GM18907 (cell line): ENCODE results near the gene EPB41L4A.
"Not testable (repeated sequence)": the region's sequence is repeated elsewhere in the genome, so short reads cannot be mapped to it uniquely, and the experiment has no call there.

Source experiments
- ATAC-seq: cut with Tn5 transposase; IDR thresholded peaks from one replicate; pipeline ENCODE4 v1.9.1; 2021; ENCODE audit warnings: mild to moderate bottlenecking, moderate library complexity; ENCODE audit not compliant: unreplicated experiment

Gene EPB41L4A, protein sequence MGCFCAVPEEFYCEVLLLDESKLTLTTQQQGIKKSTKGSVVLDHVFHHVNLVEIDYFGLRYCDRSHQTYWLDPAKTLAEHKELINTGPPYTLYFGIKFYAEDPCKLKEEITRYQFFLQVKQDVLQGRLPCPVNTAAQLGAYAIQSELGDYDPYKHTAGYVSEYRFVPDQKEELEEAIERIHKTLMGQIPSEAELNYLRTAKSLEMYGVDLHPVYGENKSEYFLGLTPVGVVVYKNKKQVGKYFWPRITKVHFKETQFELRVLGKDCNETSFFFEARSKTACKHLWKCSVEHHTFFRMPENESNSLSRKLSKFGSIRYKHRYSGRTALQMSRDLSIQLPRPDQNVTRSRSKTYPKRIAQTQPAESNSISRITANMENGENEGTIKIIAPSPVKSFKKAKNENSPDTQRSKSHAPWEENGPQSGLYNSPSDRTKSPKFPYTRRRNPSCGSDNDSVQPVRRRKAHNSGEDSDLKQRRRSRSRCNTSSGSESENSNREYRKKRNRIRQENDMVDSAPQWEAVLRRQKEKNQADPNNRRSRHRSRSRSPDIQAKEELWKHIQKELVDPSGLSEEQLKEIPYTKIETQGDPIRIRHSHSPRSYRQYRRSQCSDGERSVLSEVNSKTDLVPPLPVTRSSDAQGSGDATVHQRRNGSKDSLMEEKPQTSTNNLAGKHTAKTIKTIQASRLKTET

GRCh38 chr5:112419164-112419985 is at the start of gene EPB41L4A:
Gene EPB41L4A (minus strand): TSS chr5:112419277. CDS start chr5:112419039, 238 bp downstream.
- peak; percentile 30 for ATAC-seq

DNA sequence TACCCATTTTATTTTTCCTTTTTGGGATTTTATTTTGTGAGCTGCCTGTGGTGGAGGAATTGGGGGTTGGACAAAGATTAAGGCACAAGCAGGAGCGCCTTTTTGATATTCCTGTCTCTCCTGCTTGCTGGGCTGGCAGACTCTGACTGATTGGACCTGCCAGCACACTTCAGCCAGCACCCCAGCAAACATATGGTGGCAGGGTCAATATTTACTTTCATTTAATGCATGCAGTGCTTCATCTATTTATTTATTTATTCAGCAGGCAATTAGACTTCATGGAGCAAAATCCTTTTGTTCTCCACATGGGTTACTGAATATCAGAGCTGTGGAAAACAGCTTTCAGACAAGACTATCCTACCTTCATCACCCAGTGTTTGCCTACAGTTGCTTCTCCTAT is 48.4 kb upstream of the EPB41L4A start:
- no peak for ATAC-seq

DNA sequence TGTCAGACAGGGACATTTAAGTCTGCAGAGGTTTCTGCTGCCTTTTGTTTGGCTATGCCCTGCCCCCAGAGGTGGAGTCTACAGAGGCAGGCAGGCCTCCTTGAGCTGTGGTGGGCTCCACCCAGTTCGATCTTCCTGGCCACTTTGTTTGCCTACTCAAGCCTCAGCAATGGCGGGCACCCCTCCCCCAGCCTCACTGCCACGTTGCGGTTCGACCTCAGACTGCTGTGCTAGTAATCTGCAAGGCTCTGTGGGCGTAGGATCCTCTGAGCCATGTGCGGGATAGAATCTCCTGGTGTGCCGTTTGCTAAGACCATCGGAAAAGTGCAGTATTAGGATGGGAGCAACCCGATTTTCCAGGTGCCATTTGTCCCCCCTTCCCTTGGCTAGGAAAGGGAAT is 47.2 kb upstream of the EPB41L4A start:
- ATAC-seq: not testable (repeated sequence)

DNA sequence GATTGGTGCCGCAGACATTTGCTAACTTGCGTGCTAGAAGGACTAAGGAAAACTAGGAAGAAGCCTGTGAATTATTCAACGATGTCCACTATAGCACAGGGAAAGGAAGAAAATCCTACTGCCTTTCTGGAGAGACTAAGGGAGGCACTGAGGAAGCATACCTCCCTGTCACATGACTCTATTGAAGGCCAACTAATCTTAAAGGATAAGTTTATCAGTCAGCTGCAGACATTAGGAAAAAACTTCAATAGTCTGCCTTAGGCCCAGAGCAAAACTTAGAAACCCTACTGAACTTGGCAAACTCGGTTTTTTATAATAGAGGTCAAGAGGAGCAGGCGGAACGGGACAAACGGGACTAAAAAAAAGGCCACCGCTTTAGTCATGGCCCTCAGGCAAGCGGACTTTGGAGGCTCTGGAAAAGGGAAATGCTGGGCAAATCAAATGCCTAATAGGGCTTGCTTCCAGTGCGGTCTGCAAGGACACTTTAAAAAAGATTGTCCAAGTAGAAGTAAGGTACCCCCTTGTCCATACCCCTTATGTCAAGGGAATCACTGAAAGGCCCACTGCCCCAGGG is 28.2 kb upstream of the EPB41L4A start:
- not testable (repeated sequence) for ATAC-seq

DNA sequence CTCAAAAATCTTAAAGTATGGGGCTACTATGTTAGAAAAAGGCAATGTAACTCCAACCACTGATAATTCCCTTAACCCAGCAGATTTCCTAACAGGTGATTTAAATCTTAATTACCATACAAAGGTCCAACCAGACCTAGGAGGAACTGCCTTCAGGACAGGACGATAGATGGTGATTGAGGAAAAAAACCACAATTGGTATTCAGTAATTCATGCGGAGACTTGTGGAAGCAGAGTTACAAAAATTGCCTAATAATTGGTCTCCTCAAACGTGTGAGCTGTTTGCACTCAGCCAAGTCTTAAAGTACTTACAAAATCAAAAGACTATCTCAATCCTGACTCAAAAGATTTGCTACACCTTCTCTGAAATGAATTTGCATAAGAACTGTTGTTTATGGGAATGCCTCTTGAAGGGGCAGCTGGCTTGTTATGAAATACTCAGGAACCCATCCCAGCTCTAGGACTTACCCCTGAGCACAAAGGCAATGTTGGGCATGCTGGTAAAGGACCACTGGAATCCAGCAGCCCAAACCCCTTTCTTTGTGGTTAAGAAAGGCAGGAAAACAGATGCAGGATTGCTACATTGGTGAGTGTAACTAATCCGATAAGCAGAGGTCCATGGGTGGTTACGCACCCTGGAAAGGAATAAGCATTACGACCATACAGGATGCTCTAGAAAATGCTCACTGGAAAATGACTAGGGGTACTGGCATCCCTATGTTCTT is 26.7 kb upstream of the EPB41L4A start:
- no peak for ATAC-seq

GRCh38 chr5:112443932-112444331 is 24.9 kb upstream of the EPB41L4A start:
- not testable (repeated sequence) for ATAC-seq

GRCh38 chr5:112440031-112440430 is 21.0 kb upstream of the EPB41L4A start:
- no peak for ATAC-seq

DNA sequence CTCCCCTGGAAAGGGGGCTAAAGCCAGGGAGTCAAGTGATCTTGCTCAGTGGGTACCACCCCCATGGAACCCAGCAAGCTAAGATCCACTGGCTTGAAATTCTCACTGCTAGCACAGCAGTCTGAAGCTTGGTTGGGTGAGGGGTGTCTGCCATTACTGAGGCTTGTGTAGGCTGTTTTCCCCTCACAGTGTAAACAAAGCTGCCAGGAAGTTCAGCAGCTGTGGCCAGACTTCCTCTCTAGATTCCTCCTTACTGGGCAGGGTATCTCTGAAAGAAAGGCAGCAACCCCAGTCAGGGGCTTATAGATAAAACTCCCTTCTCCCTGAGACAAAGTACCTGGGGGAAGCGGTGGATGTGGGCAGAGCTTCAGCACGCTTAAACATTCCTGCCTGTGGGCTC is 17.1 kb upstream of the EPB41L4A start:
- no peak for ATAC-seq

DNA sequence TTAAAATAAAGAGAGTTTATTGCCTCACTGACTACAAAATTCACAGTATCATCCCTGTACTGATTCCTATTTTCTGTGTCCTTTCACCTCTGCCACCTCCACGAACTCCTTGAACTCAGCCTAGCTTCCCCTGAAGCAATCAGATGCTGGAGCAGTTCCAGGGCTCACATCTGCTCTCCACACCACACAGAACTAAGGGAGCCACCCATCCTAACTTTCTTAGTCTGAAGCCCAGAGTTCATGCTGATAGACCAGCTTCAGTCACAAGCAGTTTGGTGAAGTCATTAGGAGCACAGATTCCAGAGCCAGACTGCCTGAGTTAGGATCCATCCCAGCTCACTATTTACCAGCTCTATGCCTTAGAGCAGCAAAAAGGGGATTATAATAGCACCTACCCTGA is 15.6 kb upstream of the EPB41L4A start:
- no peak for ATAC-seq

DNA sequence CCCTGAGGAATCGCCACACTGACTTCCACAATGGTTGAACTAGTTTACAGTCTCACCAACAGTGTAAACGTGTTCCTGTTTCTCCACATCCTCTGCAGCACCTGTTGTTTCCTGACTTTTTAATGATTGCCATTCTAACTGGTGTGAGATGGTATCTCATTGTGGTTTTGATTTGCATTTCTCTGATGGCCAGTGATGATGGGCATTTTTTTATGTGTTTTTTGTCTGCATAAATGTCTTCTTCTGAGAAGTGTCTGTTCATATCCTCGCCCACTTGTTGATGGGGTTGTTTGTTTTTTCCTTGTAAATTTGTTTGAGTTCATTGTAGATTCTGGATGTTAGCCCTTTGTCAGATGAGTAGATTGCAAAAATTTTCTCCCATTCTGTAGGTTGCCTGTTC is 7.1 kb upstream of the EPB41L4A start:
- not testable (repeated sequence) for ATAC-seq

DNA sequence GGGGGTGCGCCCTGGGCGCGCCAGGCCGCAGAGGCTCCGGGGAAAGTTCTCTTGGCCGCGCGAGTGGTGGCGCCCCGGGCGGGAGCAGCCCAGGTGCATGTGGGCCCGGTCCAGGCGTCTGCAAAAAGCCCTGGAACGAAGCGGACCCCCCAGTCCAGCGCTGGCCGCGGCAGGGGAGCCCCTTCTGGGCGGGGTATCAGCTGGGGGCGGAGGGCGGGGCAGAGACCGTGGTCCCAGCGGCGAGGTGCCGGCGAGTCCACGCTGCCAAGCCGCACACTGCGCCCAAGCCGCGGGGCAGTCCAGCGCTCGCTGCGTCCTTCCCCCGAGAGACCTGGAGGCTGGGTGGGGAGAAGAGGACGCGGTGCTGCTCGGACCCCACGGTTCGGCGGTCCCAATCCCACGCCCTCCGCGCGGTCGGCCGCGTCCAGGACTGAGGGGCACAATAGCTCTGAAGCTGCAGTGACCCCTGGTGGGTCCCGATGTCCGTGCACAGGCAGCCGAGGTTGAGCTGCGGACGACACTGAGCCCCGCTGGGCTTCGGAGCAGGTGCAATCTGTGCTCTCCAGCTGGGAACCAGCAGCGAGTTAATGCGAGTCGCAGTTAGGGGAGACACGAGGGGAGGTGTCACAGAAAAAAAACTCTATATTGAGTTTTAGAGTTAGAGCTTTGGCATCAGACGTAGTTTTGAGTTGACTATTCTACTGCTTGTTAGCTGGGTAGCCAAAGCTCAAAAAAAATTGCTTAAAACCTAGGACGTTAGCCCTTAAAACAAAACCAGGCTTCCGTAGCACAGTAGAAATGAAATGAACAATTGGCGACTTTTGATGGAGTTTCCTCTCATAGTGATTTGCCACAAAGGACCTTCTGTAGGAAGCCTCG is 1.1 kb upstream of the EPB41L4A start:
- ATAC-seq: peak; percentile 72

GRCh38 chr5:112418659-112419163 is 366 bp downstream of the EPB41L4A start:
- peak; percentile 14 for ATAC-seq

GRCh38 chr5:112417931-112418658 is 982 bp downstream of the EPB41L4A start:
- peak; percentile 50 for ATAC-seq

GRCh38 chr5:112415552-112415951 is 3.5 kb downstream of the EPB41L4A start:
- ATAC-seq: no peak

DNA sequence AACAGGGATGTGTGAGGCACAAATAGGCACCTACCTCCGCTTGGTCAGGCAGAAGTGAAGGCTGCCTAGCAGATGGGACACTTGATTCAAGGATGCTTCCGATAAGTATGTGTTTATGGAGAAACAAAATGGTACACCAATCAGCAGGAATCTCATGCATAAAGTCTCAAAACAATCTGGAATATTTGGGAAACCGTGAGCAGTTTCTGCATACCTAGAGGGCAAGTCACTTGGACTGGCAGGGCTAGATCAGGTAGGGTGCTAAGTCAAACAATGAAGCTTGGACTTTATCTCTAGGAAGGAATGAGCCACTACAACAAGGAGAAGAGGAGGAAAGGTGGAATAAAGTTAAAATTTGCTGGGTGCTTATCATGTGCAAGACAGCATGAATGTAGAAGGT is 5.5 kb downstream of the EPB41L4A start:
- no peak for ATAC-seq

DNA sequence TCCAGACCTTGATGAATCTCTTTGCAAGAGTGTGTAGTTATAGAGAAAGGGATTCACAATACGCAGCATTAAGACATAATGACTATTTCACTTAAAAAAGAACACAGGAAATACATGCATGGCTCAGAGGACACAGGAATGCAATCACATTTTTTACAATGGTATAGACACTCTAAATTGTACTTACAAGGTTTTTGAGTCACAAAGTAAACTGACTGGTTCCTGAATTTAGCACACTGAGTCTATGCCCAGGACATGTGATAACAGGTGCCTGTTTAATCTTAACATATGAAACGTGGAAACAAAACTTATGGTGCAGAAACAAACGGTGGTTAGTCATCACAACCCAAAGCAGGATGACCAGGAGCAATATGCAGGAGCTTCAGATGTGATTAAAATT is 6.7 kb downstream of the EPB41L4A start:
- ATAC-seq: no peak

GRCh38 chr5:112411903-112412302 is 7.2 kb downstream of the EPB41L4A start:
- ATAC-seq: no peak

DNA sequence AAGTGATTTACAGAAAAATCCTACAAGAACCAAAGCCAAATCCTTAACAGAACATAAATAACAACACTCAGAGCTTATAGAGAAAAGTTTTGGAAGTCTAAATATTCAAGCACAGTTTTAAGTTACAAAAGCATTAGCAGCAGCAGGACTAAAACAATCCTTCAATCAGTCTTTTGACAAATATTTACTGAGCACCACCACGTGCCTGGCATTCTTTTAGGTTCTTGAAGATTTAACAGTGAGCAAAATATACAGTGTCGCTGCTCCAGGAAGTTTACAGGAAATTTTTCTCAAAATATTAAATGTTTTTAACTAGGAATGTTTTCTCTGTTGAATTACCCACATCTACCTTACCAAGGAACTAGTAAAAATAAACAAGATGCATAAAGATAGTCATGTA is 11.4 kb downstream of the EPB41L4A start:
- no peak for ATAC-seq

- ATAC-seq: no peak
These were observed 11.8 kb downstream of the EPB41L4A start for GRCh38 chr5:112407240-112407639.
